Trophoblast cell (in vitro differentiated cells and primary cell): ENCODE results near the gene NHP2.

ENCODE experiments used
- DNase-seq, 2 donors: peaks; one replicate each; pipeline ENCODE4 v3.0.0-alpha.2; 2016
- H2AFZ ChIP-seq: 2 replicates; pipeline ENCODE4 v1.6.1; 2013; ENCODE audit warnings: low read length, moderate library complexity, mild to moderate bottlenecking; ENCODE audit not compliant: insufficient read depth, poor library complexity
- H2AK5ac ChIP-seq: 2 replicates; pipeline ENCODE4 v1.6.1; 2013; ENCODE audit warnings: mild to moderate bottlenecking, low read length
- H2BK120ac ChIP-seq: 2 replicates; pipeline ENCODE4 v1.6.1; 2013; ENCODE audit warnings: low read length, mild to moderate bottlenecking, moderate library complexity; ENCODE audit not compliant: insufficient read depth, poor library complexity
- H2BK12ac ChIP-seq: 2 replicates; pipeline ENCODE4 v1.6.1; 2013; ENCODE audit warnings: mild to moderate bottlenecking, low read length, moderate library complexity
- H2BK5ac ChIP-seq: 2 replicates; pipeline ENCODE4 v1.6.1; 2013; ENCODE audit warnings: low read length, low read depth, moderate library complexity, mild to moderate bottlenecking; ENCODE audit not compliant: poor library complexity
- H3K14ac ChIP-seq: 2 replicates; pipeline ENCODE4 v1.6.1; 2013; ENCODE audit warnings: mild to moderate bottlenecking, low read length
- H3K18ac ChIP-seq: 2 replicates; pipeline ENCODE4 v1.6.1; 2013; ENCODE audit warnings: mild to moderate bottlenecking, low read length
- H3K23ac ChIP-seq: 2 replicates; pipeline ENCODE4 v1.6.1; 2013; ENCODE audit warnings: low read length
- H3K27ac ChIP-seq: 2 replicates; pipeline ENCODE4 v1.5.1; 2013; ENCODE audit warnings: low read depth, mild to moderate bottlenecking, inconsistent platforms, low read length, moderate library complexity
- H3K27me3 ChIP-seq: 2 replicates; pipeline ENCODE4 v1.6.1; 2013; ENCODE audit warnings: inconsistent platforms, mild to moderate bottlenecking, low read length, moderate library complexity; ENCODE audit not compliant: insufficient read depth
- H3K36me3 ChIP-seq, 2 experiments: 1 replicate in 1 of 2; 2 replicates in 1 of 2; pipeline ENCODE4 v1.6.1; 2013; ENCODE audit warnings: low read length in 2 of 2, mild to moderate bottlenecking in 2 of 2, moderate library complexity in 1 of 2; ENCODE audit not compliant: insufficient read depth in 2 of 2, control insufficient read depth in 1 of 2
- H3K4ac ChIP-seq: 2 replicates; pipeline ENCODE4 v1.6.1; 2013; ENCODE audit warnings: low read depth, mild to moderate bottlenecking, low read length, moderate library complexity
- H3K4me1 ChIP-seq, 2 experiments: 1 replicate in 1 of 2; 2 replicates in 1 of 2; pipeline ENCODE4 v1.6.1; 2013; ENCODE audit warnings: low read length in 2 of 2, mild to moderate bottlenecking in 2 of 2, moderate library complexity in 1 of 2; ENCODE audit not compliant: insufficient read depth in 2 of 2, control insufficient read depth in 1 of 2
- H3K4me2 ChIP-seq: 2 replicates; pipeline ENCODE4 v1.6.1; 2013; ENCODE audit warnings: inconsistent platforms, mild to moderate bottlenecking, low read length, moderate library complexity
- H3K4me3 ChIP-seq: 2 replicates; pipeline ENCODE4 v1.5.1; 2013; ENCODE audit warnings: mild to moderate bottlenecking, low read depth, low read length, inconsistent platforms
- H3K79me1 ChIP-seq: one replicate; pipeline ENCODE4 v1.6.1; 2013; ENCODE audit warnings: low read length
- H3K79me2 ChIP-seq: 2 replicates; pipeline ENCODE4 v1.6.1; 2013; ENCODE audit warnings: low read length, mild to moderate bottlenecking; ENCODE audit not compliant: control insufficient read depth, insufficient read depth, poor library complexity
- H3K9ac ChIP-seq: 2 replicates; pipeline ENCODE4 v1.6.1; 2013; ENCODE audit warnings: mild to moderate bottlenecking, low read length
- H3K9me3 ChIP-seq: 2 replicates; pipeline ENCODE4 v1.6.1; 2013; ENCODE audit warnings: low read depth, mild to moderate bottlenecking, control low read depth, inconsistent platforms, low read length; ENCODE audit not compliant: insufficient read depth
- H4K12ac ChIP-seq: 2 replicates; pipeline ENCODE4 v1.6.1; 2013; ENCODE audit warnings: low read depth, mild to moderate bottlenecking, low read length, moderate library complexity
- H4K8ac ChIP-seq: 2 replicates; pipeline ENCODE4 v1.6.1; 2013; ENCODE audit warnings: low read depth, mild to moderate bottlenecking, low read length, moderate library complexity
- H4K91ac ChIP-seq: one replicate; pipeline ENCODE4 v1.6.1; 2013; ENCODE audit warnings: low read depth, mild to moderate bottlenecking, low read length, moderate library complexity
- WGBS: extraction: QIAGEN DNeasy Blood & Tissue Kit; methylation state at CpG from one replicate; pipeline ENCODE4 v1.1.7; 2013; ENCODE audit warnings: missing lambda C conversion rate; ENCODE audit not compliant: insufficient read length, insufficient coverage; ENCODE audit errors: extremely low coverage; 5-methylcytosine and 5-hydroxymethylcytosine counted together

The NHP2 gene

GRCh38 chr5:178196281-178196812 lies 42.7 kb upstream of the NHP2 start:
- no peak overlapping the region for H3K9ac ChIP-seq
- H3K4me1 ChIP-seq: no peaks in the 10 kb centered on the region
- no peak overlapping the region for H3K14ac ChIP-seq
- no peak overlapping the region for H3K27ac ChIP-seq
- no peak overlapping the region for H2AFZ ChIP-seq
- no peak overlapping the region for H3K23ac ChIP-seq
- H2BK5ac ChIP-seq: no peak overlapping the region
- no peak overlapping the region for H3K4me3 ChIP-seq
- no peak overlapping the region for H2BK12ac ChIP-seq
- H2AK5ac ChIP-seq: no peak overlapping the region
- H3K79me1 ChIP-seq: no peaks in the 10 kb centered on the region
- H4K91ac ChIP-seq: no peak overlapping the region
- H3K4ac ChIP-seq: no peak overlapping the region
- no peaks in the 10 kb centered on the region for H3K27me3 ChIP-seq
- no peak overlapping the region for H4K12ac ChIP-seq
- no peak overlapping the region for H2BK120ac ChIP-seq
- WGBS: no CpG with 5 or more reads among the region's 7 CpGs
- no peaks in the 10 kb centered on the region for H3K79me2 ChIP-seq
- H3K18ac ChIP-seq: no peak overlapping the region
- H4K8ac ChIP-seq: no peak overlapping the region
- H3K36me3 ChIP-seq: no peaks in the 10 kb centered on the region
- H3K4me2 ChIP-seq: no peak overlapping the region
- H3K9me3 ChIP-seq: peaks cover 8% of the 10 kb centered on the region
- no peak for DNase-seq

- Histone ChIP-seq H3K79me1 (no peaks in the 10 kb centered on the region), H4K8ac (no peak overlapping the region), H3K4me3 (no peak overlapping the region), H3K4me2 (no peak overlapping the region), H3K27ac (no peak overlapping the region), H3K23ac (no peak overlapping the region), H3K18ac (no peak overlapping the region), H3K79me2 (no peaks in the 10 kb centered on the region), H2AFZ (no peak overlapping the region), H3K14ac (no peak overlapping the region), H3K9ac (no peak overlapping the region), H2BK12ac (no peak overlapping the region), H3K27me3 (no peaks in the 10 kb centered on the region), H4K12ac (no peak overlapping the region), H3K4me1 (no peaks in the 10 kb centered on the region), H3K36me3 (no peaks in the 10 kb centered on the region), H2BK120ac (no peak overlapping the region), H3K4ac (no peak overlapping the region), H2AK5ac (no peak overlapping the region), H2BK5ac (no peak overlapping the region), H3K9me3 (peaks cover 8% of the 10 kb centered on the region), H4K91ac (no peak overlapping the region)
- WGBS: no CpG with 5 or more reads among the region's 7 CpGs
- no peak for DNase-seq
These were observed 40.3 kb upstream of the NHP2 start for GRCh38 chr5:178194026-178194425.

GRCh38 chr5:178193251-178193809 lies 39.6 kb upstream of the NHP2 start:
- H3K4me1 ChIP-seq: no peaks in the 10 kb centered on the region

GRCh38 chr5:178192787-178193186 lies 39.1 kb upstream of the NHP2 start:
- Histone ChIP-seq H2AFZ (no peak overlapping the region), H3K4me3 (no peak overlapping the region), H3K79me1 (no peaks in the 10 kb centered on the region), H4K8ac (no peak overlapping the region), H3K14ac (no peak overlapping the region), H2BK5ac (no peak overlapping the region), H2BK12ac (no peak overlapping the region), H3K4me2 (no peak overlapping the region), H3K27ac (no peak overlapping the region), H3K79me2 (no peaks in the 10 kb centered on the region), H3K9me3 (peaks cover 8% of the 10 kb centered on the region), H4K12ac (no peak overlapping the region), H2BK120ac (no peak overlapping the region), H3K18ac (no peak overlapping the region), H2AK5ac (no peak overlapping the region), H3K36me3 (no peaks in the 10 kb centered on the region), H3K4me1 (no peaks in the 10 kb centered on the region), H3K27me3 (no peaks in the 10 kb centered on the region), H3K9ac (no peak overlapping the region), H3K4ac (no peak overlapping the region), H3K23ac (no peak overlapping the region), H4K91ac (no peak overlapping the region)
- no CpG with 5 or more reads among the region's 7 CpGs for WGBS
- DNase-seq: no peak

More at GRCh38 chr5:178193251-178193809, 39.6 kb upstream of the NHP2 start:
- Histone ChIP-seq H3K79me2 (no peaks in the 10 kb centered on the region), H4K91ac (no peak overlapping the region), H4K8ac (no peak overlapping the region), H3K18ac (no peak overlapping the region), H3K36me3 (no peaks in the 10 kb centered on the region), H2BK120ac (no peak overlapping the region), H3K4ac (no peak overlapping the region), H4K12ac (no peak overlapping the region), H3K79me1 (no peaks in the 10 kb centered on the region), H2BK12ac (no peak overlapping the region), H3K9me3 (peaks cover 8% of the 10 kb centered on the region), H3K14ac (no peak overlapping the region), H3K9ac (no peak overlapping the region), H3K27me3 (no peaks in the 10 kb centered on the region), H3K23ac (no peak overlapping the region), H2AFZ (no peak overlapping the region), H2BK5ac (no peak overlapping the region), H3K27ac (no peak overlapping the region), H2AK5ac (no peak overlapping the region), H3K4me2 (no peak overlapping the region), H3K4me3 (no peak overlapping the region)
- DNase-seq: no peak
- no CpG with 5 or more reads among the region's 8 CpGs for WGBS
